HL-60 (cell line): Measurements from ENCODE around the gene NHSL2.
"Not testable (repeated sequence)": the region's sequence is repeated elsewhere in the genome, so short reads cannot be mapped to it uniquely, and the experiment has no call there.

ENCODE experiments used
- CTCF ChIP-seq: IDR thresholded peaks from one replicate; pipeline ENCODE4 v1.5.1; 2011; ENCODE audit warnings: low read length, control low read depth, inconsistent platforms; ENCODE audit not compliant: insufficient read depth
- POLR2AphosphoS5 ChIP-seq: IDR thresholded peaks from 2 replicates; pipeline ENCODE4 v1.6.1; 2012; ENCODE audit warnings: low read depth
- REST ChIP-seq: IDR thresholded peaks from 2 replicates; pipeline ENCODE4 v1.6.1; 2012; ENCODE audit warnings: low read depth; ENCODE audit not compliant: insufficient replicate concordance

GRCh38 chrX:71964184-71964583, 53.5 kb downstream of the NHSL2 start:
- not testable (repeated sequence) for TF ChIP-seq CTCF, REST, POLR2AphosphoS5
